ENCODE data around the gene PRODH2. TPM values are rescaled to one million over a fixed set of nuclear protein-coding genes. Genes with fewer than 3 reads are reported as not detected.

PRODH2 gene
- total RNA-seq, 2 experiments from 2014 or later: not detected

GRCh38 chr19:35767288-35768081 lies 45.2 kb downstream of the PRODH2 start:
- ChIA-PET POLR2A (no interaction called here), CTCF (no interaction called here)
- Histone ChIP-seq H3K4me1 (ENCODE audit: insufficient read depth, low read length) (no peaks in the 10 kb centered on the region), H3K4me3 (ENCODE audit: low read length) (no peak overlapping the region), H3K36me3 (ENCODE audit: insufficient read depth, low read length) (peaks cover 28% of the 10 kb centered on the region), H3K27me3 (ENCODE audit: control insufficient read depth in 1 of 2, insufficient read depth in 2 of 2, low read length in 2 of 2) (no peaks in the 10 kb centered on the region), H3K27ac (ENCODE audit: low read depth in 1 of 2, low read length in 2 of 2) (no peak overlapping the region), H3K9me3 (ENCODE audit: control insufficient read depth in 1 of 2, insufficient read depth in 1 of 2, low read length in 2 of 2) (no peaks in the 10 kb centered on the region)
- no peak for ATAC-seq (ENCODE audit: poor library complexity)
- TF ChIP-seq, protein P1, sequence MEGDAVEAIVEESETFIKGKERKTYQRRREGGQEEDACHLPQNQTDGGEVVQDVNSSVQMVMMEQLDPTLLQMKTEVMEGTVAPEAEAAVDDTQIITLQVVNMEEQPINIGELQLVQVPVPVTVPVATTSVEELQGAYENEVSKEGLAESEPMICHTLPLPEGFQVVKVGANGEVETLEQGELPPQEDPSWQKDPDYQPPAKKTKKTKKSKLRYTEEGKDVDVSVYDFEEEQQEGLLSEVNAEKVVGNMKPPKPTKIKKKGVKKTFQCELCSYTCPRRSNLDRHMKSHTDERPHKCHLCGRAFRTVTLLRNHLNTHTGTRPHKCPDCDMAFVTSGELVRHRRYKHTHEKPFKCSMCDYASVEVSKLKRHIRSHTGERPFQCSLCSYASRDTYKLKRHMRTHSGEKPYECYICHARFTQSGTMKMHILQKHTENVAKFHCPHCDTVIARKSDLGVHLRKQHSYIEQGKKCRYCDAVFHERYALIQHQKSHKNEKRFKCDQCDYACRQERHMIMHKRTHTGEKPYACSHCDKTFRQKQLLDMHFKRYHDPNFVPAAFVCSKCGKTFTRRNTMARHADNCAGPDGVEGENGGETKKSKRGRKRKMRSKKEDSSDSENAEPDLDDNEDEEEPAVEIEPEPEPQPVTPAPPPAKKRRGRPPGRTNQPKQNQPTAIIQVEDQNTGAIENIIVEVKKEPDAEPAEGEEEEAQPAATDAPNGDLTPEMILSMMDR (IDR thresholded peaks at IDR 0.05): no peak
- no peaks in the 10 kb centered on the region for H3K9me3 Mint-ChIP-seq
- H3K4me3 Mint-ChIP-seq: no peak overlapping the region
- H3K4me1 Mint-ChIP-seq (ENCODE audit: low read depth): no peaks in the 10 kb centered on the region
- H3K27ac Mint-ChIP-seq: no peak overlapping the region
- H3K36me3 Mint-ChIP-seq (ENCODE audit: low read depth): peaks cover 22% of the 10 kb centered on the region
- intact Hi-C loops (cut with DNase I, micrococcal nuclease): no loop called here
- H3K27me3 Mint-ChIP-seq: no peaks in the 10 kb centered on the region
- no peak for DNase-seq

DNA sequence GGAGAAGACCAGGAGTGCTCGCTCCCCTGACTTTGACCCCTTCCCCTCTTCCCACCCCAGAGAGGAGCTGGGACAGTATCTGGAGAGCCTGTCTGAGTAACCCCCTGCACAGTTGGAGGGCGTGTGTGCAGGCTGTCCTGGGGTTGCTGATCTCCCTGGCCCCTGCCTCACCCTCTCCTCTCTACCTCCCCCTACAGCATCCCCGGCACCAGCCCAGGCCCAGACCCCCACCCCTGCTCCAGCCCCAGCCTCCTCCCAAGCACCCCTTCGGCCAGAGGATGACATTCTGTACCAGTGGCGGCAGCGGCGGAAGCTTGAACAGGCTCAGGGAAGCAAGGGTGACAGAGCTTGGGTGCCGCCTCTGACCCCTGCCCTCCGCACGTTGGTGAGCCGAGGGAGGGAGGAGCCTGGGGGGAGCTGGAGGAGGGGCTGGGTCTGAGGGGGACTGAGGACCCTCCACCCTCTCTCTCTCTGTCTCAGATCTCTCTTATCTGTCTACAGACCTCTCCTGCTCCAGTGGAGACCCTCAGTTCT lies 46.0 kb downstream of the PRODH2 start:
- no peak overlapping the region for H3K4me3 Mint-ChIP-seq
- peaks cover 28% of the 10 kb centered on the region for H3K36me3 Mint-ChIP-seq (ENCODE audit: low read depth)
- no peaks in the 10 kb centered on the region for H3K4me1 Mint-ChIP-seq (ENCODE audit: low read depth)
- H3K4me3 ChIP-seq (ENCODE audit: low read length): no peak overlapping the region
- CTCF ChIA-PET: no interaction called here
- H3K9me3 Mint-ChIP-seq: no peaks in the 10 kb centered on the region
- peaks cover 35% of the 10 kb centered on the region for H3K36me3 ChIP-seq (ENCODE audit: insufficient read depth, low read length)
- H3K27me3 Mint-ChIP-seq: no peaks in the 10 kb centered on the region
- no peaks in the 10 kb centered on the region for H3K27me3 ChIP-seq (ENCODE audit: control insufficient read depth in 1 of 2, insufficient read depth in 2 of 2, low read length in 2 of 2)
- intact Hi-C loops (cut with DNase I, micrococcal nuclease): no loop called here
- ATAC-seq (ENCODE audit: poor library complexity) (no peak), DNase-seq (no peak)
- H3K9me3 ChIP-seq (ENCODE audit: control insufficient read depth in 1 of 2, insufficient read depth in 1 of 2, low read length in 2 of 2): no peaks in the 10 kb centered on the region
- POLR2A ChIA-PET: no interaction called here
- no peaks in the 10 kb centered on the region for H3K4me1 ChIP-seq (ENCODE audit: insufficient read depth, low read length)
- no peak overlapping the region for H3K27ac ChIP-seq (ENCODE audit: low read depth in 1 of 2, low read length in 2 of 2)
- H3K27ac Mint-ChIP-seq: no peak overlapping the region
- TF ChIP-seq, protein P1 (IDR thresholded peaks at IDR 0.05): no peak

DNA sequence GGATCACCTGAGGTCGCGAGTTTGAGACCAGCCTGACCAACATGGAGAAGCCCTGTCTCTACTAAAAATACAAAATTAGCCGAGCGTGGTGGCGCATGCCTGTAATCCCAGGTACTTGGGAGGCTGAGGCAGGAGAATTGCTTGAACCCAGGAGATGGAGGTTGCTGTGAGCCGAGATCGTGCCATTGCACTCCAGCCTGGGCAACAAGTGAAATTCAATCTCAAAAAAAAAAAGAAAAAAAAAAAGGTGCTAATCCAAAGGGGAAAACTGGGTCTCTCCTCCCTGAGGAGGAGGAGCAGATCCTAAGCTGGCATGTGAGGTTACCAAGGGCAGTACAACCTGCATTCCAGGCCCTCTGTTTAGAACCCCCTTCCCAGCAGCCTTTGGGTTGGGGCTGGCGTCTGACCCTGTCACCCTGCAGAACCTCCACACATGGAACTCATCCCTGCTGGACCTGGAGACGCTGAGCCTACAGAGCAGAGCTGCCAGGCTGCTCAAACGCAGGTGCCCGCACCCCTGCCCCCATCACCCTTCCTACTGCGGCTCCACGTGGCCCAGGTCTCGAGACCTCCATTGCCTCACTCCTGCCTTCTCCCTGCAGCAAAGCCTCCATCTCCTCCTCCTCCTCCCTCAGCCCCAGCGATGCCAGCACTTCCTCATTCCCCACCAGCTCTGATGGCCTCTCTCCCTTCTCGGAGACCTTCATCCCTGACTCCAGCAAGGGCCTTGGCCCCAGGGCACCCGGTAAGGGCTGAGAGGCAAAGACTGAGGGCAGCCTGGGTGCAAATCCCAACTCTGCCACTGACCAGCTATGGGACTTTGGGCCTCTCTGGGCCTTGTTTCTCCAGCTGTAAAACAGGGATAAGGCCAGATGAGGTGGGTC lies 48.0 kb downstream of the PRODH2 start:
- H3K27ac ChIP-seq (ENCODE audit: low read depth in 1 of 2, low read length in 2 of 2): no peak overlapping the region
- Mint-ChIP-seq H3K27ac (no peak overlapping the region), H3K4me3 (no peak overlapping the region), H3K4me1 (ENCODE audit: low read depth) (peaks cover 3% of the 10 kb centered on the region), H3K9me3 (no peaks in the 10 kb centered on the region), H3K36me3 (ENCODE audit: low read depth) (peaks cover 34% of the 10 kb centered on the region), H3K27me3 (no peaks in the 10 kb centered on the region)
- TF ChIP-seq, protein P1 (IDR thresholded peaks at IDR 0.05): no peak
- ATAC-seq (ENCODE audit: poor library complexity): no peak
- H3K9me3 ChIP-seq (ENCODE audit: control insufficient read depth in 1 of 2, insufficient read depth in 1 of 2, low read length in 2 of 2): no peaks in the 10 kb centered on the region
- H3K27me3 ChIP-seq (ENCODE audit: control insufficient read depth in 1 of 2, insufficient read depth in 2 of 2, low read length in 2 of 2): no peaks in the 10 kb centered on the region
- ChIA-PET CTCF (interaction anchor here (0.6 kb wide), 1 partner anchor 21 kb away, joined by 3 read pairs; no protein-coding TSS in a partner anchor), POLR2A (interaction anchor here (0.6 kb wide), 1 partner anchor 20 kb away, joined by 3 read pairs; the partner anchor contains the start of gene U2AF1L4)
- H3K4me1 ChIP-seq (ENCODE audit: insufficient read depth, low read length): peaks cover 3% of the 10 kb centered on the region
- no peak for DNase-seq
- intact Hi-C loops (cut with DNase I, micrococcal nuclease): no loop called here
- no peak overlapping the region for H3K4me3 ChIP-seq (ENCODE audit: low read length)
- peaks cover 45% of the 10 kb centered on the region for H3K36me3 ChIP-seq (ENCODE audit: insufficient read depth, low read length)
